Ishikawa (cell line): Measurements from ENCODE around the gene TMEM208.

Experiments used
- CEBPB ChIP-seq: IDR thresholded peaks from 2 replicates; pipeline ENCODE4 v1.6.1; 2012
- CREB1 ChIP-seq: IDR thresholded peaks from 2 replicates; pipeline ENCODE4 v1.6.1; 2012; ENCODE audit warnings: low read depth
- EGR1 ChIP-seq: IDR thresholded peaks from 2 replicates; pipeline ENCODE4 v1.6.1; 2012
- EP300 ChIP-seq: IDR thresholded peaks from 2 replicates; pipeline ENCODE4 v1.6.1; 2012; ENCODE audit warnings: borderline replicate concordance
- FOXM1 ChIP-seq: IDR thresholded peaks from 2 replicates; pipeline ENCODE4 v1.6.1; 2012; ENCODE audit warnings: low read depth, borderline replicate concordance
- MAX ChIP-seq: IDR thresholded peaks from 2 replicates; pipeline ENCODE4 v1.6.1; 2012
- NFIC ChIP-seq: IDR thresholded peaks from 2 replicates; pipeline ENCODE4 v1.6.1; 2012
- RAD21 ChIP-seq: IDR thresholded peaks from 2 replicates; pipeline ENCODE4 v1.6.1; 2012; ENCODE audit warnings: low read depth
- REST ChIP-seq: IDR thresholded peaks from 2 replicates; pipeline ENCODE4 v1.6.1; 2012; ENCODE audit warnings: low read depth, mild to moderate bottlenecking
- TAF1 ChIP-seq: IDR thresholded peaks from 2 replicates; pipeline ENCODE4 v1.6.1; 2012; ENCODE audit warnings: low read depth, mild to moderate bottlenecking
- TCF12 ChIP-seq: IDR thresholded peaks from 2 replicates; pipeline ENCODE4 v1.6.1; 2012; ENCODE audit warnings: low read depth
- TEAD4 ChIP-seq: IDR thresholded peaks from 2 replicates; pipeline ENCODE4 v1.6.1; 2012
- USF1 ChIP-seq: IDR thresholded peaks from 2 replicates; pipeline ENCODE4 v1.6.1; 2012
- YY1 ChIP-seq: IDR thresholded peaks from 2 replicates; pipeline ENCODE4 v1.6.1; 2012; ENCODE audit warnings: low read depth
- ZBTB7A ChIP-seq: IDR thresholded peaks from 2 replicates; pipeline ENCODE4 v1.6.1; 2012; ENCODE audit warnings: low read depth

Gene TMEM208

GRCh38 chr16:67204076-67204475, 22.9 kb upstream of the TMEM208 start:
- TF ChIP-seq ZBTB7A (no peak), TAF1 (no peak), CREB1 (no peak), YY1 (no peak), USF1 (no peak), EGR1 (no peak), MAX (no peak), TEAD4 (no peak), RAD21 (no peak), EP300 (no peak)

GRCh38 chr16:67206129-67206837, 20.6 kb upstream of the TMEM208 start:
- TF ChIP-seq EP300 = no peak
- no peak for TF ChIP-seq TAF1
- TF ChIP-seq ZBTB7A = no peak
- no peak for TF ChIP-seq RAD21
- no peak for TF ChIP-seq YY1
- TF ChIP-seq CREB1 = no peak
- TF ChIP-seq TEAD4 = no peak
- no peak for TF ChIP-seq CEBPB
- TF ChIP-seq NFIC = no peak
- TF ChIP-seq USF1 = no peak
- no peak for TF ChIP-seq EGR1
- no peak for TF ChIP-seq FOXM1
- TF ChIP-seq TCF12 = no peak

- no peak for TF ChIP-seq EGR1
- TF ChIP-seq TAF1 = no peak
- no peak for TF ChIP-seq YY1
- TF ChIP-seq USF1 = no peak
- TF ChIP-seq ZBTB7A = no peak
- TF ChIP-seq REST = no peak
- no peak for TF ChIP-seq EP300
Measured at GRCh38 chr16:67206838-67207248, 20.1 kb upstream of the TMEM208 start.

- no peak for TF ChIP-seq FOXM1
- no peak for TF ChIP-seq ZBTB7A
- TF ChIP-seq NFIC = no peak
- TF ChIP-seq EGR1 = no peak
- no peak for TF ChIP-seq CREB1
- TF ChIP-seq USF1 = no peak
- no peak for TF ChIP-seq YY1
- TF ChIP-seq TCF12 = no peak
- TF ChIP-seq MAX = no peak
Measured at GRCh38 chr16:67207249-67208091, 19.5 kb upstream of the TMEM208 start.

GRCh38 chr16:67208154-67208896, 18.6 kb upstream of the TMEM208 start:
- no peak for TF ChIP-seq REST
- TF ChIP-seq RAD21 = no peak
- no peak for TF ChIP-seq TCF12
- no peak for TF ChIP-seq USF1
- TF ChIP-seq EGR1 = no peak
